Gastroesophageal sphincter (tissue), 4 donors: Measurements from ENCODE around the gene MBL2. TPM values are rescaled to one million over a fixed set of nuclear protein-coding genes. Genes with fewer than 3 reads are reported as not detected.

Source experiments
- ATAC-seq: fragments of 150-250 bp; one replicate; pipeline ENCODE4 v1.9.1; 2016; ENCODE audit warnings: mild to moderate bottlenecking, moderate library complexity
- H3K27ac ChIP-seq, 4 donors: fragments of 200-600 bp; sonication (generic) in 3 of 4; 1 replicate in 3 of 4; 2 replicates in 1 of 4; pipeline ENCODE4 v1.5.1; 2016 to 2019
- H3K27me3 ChIP-seq: fragments of 200-600 bp; sonication (generic); one replicate; pipeline ENCODE4 v1.5.1; 2019
- H3K36me3 ChIP-seq, 2 donors: fragments of 200-600 bp; sonication (generic); one replicate each; pipeline ENCODE4 v1.5.1; 2019; ENCODE audit warnings: control low read depth in 1 of 2
- H3K4me1 ChIP-seq, 3 donors: fragments of 200-600 bp; sonication (generic); 1 replicate in 2 of 3; 2 replicates in 1 of 3; pipeline ENCODE4 v1.5.1; 2016 to 2019; ENCODE audit warnings: control low read depth in 2 of 3
- H3K4me3 ChIP-seq, 2 donors: fragments of 200-600 bp; sonication (generic); one replicate each; pipeline ENCODE4 v1.5.1; 2019; ENCODE audit warnings: mild to moderate bottlenecking in 1 of 2, moderate library complexity in 1 of 2
- H3K9me3 ChIP-seq, 3 donors: fragments of 200-600 bp; sonication (generic); one replicate each; pipeline ENCODE4 v1.5.1; 2017 to 2019; ENCODE audit warnings: control low read depth in 2 of 3
- CTCF ChIP-seq, 4 experiments: fragments of 200-600 bp in 2 of 4; fragments of 450-650 bp in 2 of 4; sonication (generic) in 1 of 4; IDR thresholded peaks; one replicate each; pipeline ENCODE4 v1.5.1; 2017 to 2019; ENCODE audit warnings: antibody characterized with exemption in 4 of 4, mild to moderate bottlenecking in 2 of 4, moderate library complexity in 2 of 4
- EP300 ChIP-seq: sonication (generic); formaldehyde crosslinking; IDR thresholded peaks from one replicate; pipeline ENCODE4 v1.6.1; 2017; ENCODE audit warnings: antibody characterized with exemption, mild to moderate bottlenecking
- POLR2A ChIP-seq, 2 donors: fragments of 450-650 bp; IDR thresholded peaks; one replicate each; pipeline ENCODE4 v1.6.1; 2017; ENCODE audit warnings: antibody characterized with exemption in 2 of 2, mild to moderate bottlenecking in 2 of 2, moderate library complexity in 1 of 2
- POLR2AphosphoS5 ChIP-seq: sonication (generic); formaldehyde crosslinking; IDR thresholded peaks from one replicate; pipeline ENCODE4 v1.6.1; 2017; ENCODE audit warnings: antibody characterized with exemption
- WGBS, 2 donors: methylation state at CpG; one replicate each; pipeline ENCODE4 v1.1.5; 2018; ENCODE audit warnings: low coverage in 1 of 2; 5-methylcytosine and 5-hydroxymethylcytosine counted together
- total RNA-seq, 4 donors: library from RNA; depleted of rRNA; stranded (reverse); fragments of >200 nt; gene quantifications; one replicate each; pipeline ENCODE4 v1.1.0, GENCODE V29; 2016

Gene MBL2
- total RNA-seq, 4 donors from 2014 or later: not detected

GRCh38 chr10:52785418-52785817 lies 12.8 kb upstream of the MBL2 start:
- Histone ChIP-seq H3K9me3 (no peaks in the 10 kb centered on the region), H3K4me1 (no peaks in the 10 kb centered on the region), H3K4me3 (no peak overlapping the region), H3K36me3 (no peaks in the 10 kb centered on the region), H3K27me3 (no peaks in the 10 kb centered on the region), H3K27ac (no peak overlapping the region)
- TF ChIP-seq POLR2AphosphoS5: no peak
- TF ChIP-seq CTCF (IDR thresholded peaks at IDR 0.05): no peak
- TF ChIP-seq EP300: no peak
- TF ChIP-seq POLR2A (IDR thresholded peaks at IDR 0.05): no peak
- WGBS, 2 donors: 100% methylated on average over 1 of the region's 3 CpGs
- ATAC-seq: no peak

GRCh38 chr10:52783726-52784125 lies 11.1 kb upstream of the MBL2 start:
- TF ChIP-seq POLR2A (IDR thresholded peaks at IDR 0.05) (no peak), POLR2AphosphoS5 (no peak), CTCF (IDR thresholded peaks at IDR 0.05) (no peak), EP300 (no peak)
- WGBS, 2 donors: 78 to 93% methylated on average over 3 of the region's 3 CpGs
- no peak for ATAC-seq
- H3K27me3 ChIP-seq: peaks cover 15% of the 10 kb centered on the region
- H3K9me3 ChIP-seq: no peaks in the 10 kb centered on the region
- H3K36me3 ChIP-seq: no peaks in the 10 kb centered on the region
- no peak overlapping the region for H3K4me3 ChIP-seq
- H3K27ac ChIP-seq: no peak overlapping the region
- no peaks in the 10 kb centered on the region for H3K4me1 ChIP-seq

- Histone ChIP-seq H3K4me3 (no peak overlapping the region), H3K4me1 (no peaks in the 10 kb centered on the region), H3K27me3 (peaks cover 21% of the 10 kb centered on the region), H3K27ac (no peak overlapping the region), H3K36me3 (no peaks in the 10 kb centered on the region), H3K9me3 (no peaks in the 10 kb centered on the region)
- TF ChIP-seq EP300: no peak
- TF ChIP-seq POLR2AphosphoS5: no peak
- TF ChIP-seq POLR2A (IDR thresholded peaks at IDR 0.05): no peak
- no peak for TF ChIP-seq CTCF (IDR thresholded peaks at IDR 0.05)
- no peak for ATAC-seq
Observed at GRCh38 chr10:52782554-52782953, 10.0 kb upstream of the MBL2 start.

- Histone ChIP-seq H3K27ac (no peak overlapping the region), H3K4me1 (no peaks in the 10 kb centered on the region), H3K27me3 (peaks cover 21% of the 10 kb centered on the region), H3K36me3 (no peaks in the 10 kb centered on the region), H3K4me3 (no peak overlapping the region), H3K9me3 (no peaks in the 10 kb centered on the region)
- ATAC-seq: no peak
- TF ChIP-seq POLR2A (IDR thresholded peaks at IDR 0.05) (no peak), EP300 (no peak), POLR2AphosphoS5 (no peak)
- 31 to 57% methylated on average over 1 to 3 of the region's 6 CpGs for WGBS, 2 donors
Observed at GRCh38 chr10:52780391-52781155, 8.0 kb upstream of the MBL2 start.

GRCh38 chr10:52779541-52780390 lies 7.2 kb upstream of the MBL2 start:
- TF ChIP-seq CTCF (IDR thresholded peaks at IDR 0.05) (peak; percentile 41 to 71 (median 49)), POLR2AphosphoS5 (no peak)
- Histone ChIP-seq H3K36me3 (no peaks in the 10 kb centered on the region), H3K4me1 (no peaks in the 10 kb centered on the region), H3K27ac (no peak overlapping the region), H3K4me3 (no peak overlapping the region), H3K9me3 (no peaks in the 10 kb centered on the region), H3K27me3 (peaks cover 21% of the 10 kb centered on the region)
- WGBS, 2 donors: 70 to 78% methylated on average over 9 to 10 of the region's 13 CpGs
- ATAC-seq: no peak
